SW480 (cell line): ENCODE results near the gene ENOSF1.
A peak's percentile ranks its signal among the peaks of the same experiment; 100 is the strongest.

Experiments
- DNase-seq: peaks from one replicate; pipeline ENCODE4 v3.0.0-alpha.2; 2016; ENCODE audit warnings: low spot score

ENOSF1 gene

DNA sequence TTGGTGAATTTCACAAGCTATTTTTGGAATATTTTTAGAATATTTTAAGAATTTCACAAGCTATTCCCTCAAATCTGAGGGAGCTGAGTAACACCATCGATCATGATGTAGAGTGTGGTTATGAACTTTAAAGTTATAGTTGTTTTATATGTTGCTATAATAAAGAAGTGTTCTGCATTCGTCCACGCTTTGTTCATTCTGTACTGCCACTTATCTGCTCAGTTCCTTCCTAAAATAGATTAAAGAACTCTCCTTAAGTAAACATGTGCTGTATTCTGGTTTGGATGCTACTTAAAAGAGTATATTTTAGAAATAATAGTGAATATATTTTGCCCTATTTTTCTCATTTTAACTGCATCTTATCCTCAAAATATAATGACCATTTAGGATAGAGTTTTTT, 39.1 kb downstream of the ENOSF1 start:
- no peak for DNase-seq

DNA sequence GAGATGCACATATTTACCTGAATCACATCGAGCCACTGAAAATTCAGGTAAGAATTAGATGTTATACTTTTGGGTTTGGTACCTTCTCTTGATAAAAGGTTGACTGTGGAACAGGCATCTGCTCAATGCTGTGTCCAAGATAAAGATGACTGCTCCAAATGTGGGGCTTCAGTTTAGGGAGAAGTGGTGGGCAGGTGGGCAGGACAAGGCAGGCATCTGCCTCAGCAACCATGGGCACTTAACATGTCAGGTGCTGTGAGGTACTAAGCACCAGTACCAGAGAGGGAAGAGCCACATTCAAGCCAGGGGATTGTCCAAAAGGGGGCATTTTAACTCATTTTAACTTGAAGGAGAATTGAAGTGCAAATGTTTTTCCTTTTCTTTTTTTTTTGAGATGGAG, 41.0 kb downstream of the ENOSF1 start:
- no peak for DNase-seq

- no peak for DNase-seq
Observed at GRCh38 chr18:670522-670921, 41.9 kb downstream of the ENOSF1 start.

GRCh38 chr18:669077-669476, 43.4 kb downstream of the ENOSF1 start:
- no peak for DNase-seq

DNA sequence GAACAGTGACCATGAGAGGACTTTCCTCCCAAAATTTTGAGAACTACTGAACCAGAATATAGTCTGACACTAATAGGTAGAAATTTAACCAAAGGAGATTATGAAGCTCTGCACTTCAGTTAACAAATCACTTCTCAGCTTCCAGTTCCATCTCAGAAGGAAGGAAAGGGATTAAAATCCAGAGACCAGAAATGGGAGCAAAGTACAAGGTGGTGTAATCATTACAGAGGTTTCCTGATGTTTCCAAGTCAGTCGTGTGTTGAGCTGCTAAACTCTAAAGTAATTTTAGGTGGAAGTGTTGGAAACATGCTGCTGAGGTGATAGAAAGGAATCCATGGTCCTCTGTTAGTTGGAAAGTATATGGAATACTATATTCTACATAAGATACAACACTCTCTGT, 44.2 kb downstream of the ENOSF1 start:
- DNase-seq, result no peak

GRCh38 chr18:666628-667027, 45.8 kb downstream of the ENOSF1 start:
- no peak for DNase-seq

GRCh38 chr18:666177-666576, 46.3 kb downstream of the ENOSF1 start:
- no peak for DNase-seq

DNA sequence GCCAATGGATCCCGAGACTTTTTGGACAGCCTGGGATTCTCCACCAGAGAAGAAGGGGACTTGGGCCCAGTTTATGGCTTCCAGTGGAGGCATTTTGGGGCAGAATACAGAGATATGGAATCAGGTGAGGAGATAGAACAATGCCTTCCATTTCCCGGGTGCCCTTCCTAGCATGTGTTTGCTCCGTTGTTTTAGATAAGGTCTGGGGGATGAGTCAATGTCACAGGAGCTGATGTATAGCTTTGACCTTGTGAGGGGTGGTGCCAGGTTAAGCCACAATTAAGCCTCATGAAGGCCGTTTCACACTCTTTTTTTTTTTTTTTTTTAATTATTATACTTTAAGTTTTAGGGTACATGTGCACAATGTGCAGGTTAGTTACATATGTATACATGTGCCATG, 50.2 kb downstream of the ENOSF1 start:
- no peak for DNase-seq

DNA sequence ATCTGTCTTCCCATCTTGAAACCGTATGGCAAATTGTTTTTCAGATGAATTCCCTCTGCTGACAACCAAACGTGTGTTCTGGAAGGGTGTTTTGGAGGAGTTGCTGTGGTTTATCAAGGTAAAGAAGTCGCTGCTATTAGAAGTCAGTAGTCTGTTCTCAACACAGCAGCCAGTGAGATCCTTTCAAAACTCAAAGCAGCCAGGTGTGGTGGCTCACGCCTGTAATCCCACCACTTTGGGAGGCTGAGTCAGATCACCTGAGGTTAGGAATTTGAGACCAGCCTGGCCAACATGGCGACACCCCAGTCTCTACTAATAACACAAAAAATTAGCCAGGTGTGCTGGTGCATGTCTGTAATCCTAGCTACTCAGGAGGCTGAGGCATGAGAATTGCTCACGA, 52.8 kb downstream of the ENOSF1 start:
- DNase-seq, result no peak

GRCh38 chr18:658947-659533, 53.4 kb downstream of the ENOSF1 start:
- no peak for DNase-seq

DNA sequence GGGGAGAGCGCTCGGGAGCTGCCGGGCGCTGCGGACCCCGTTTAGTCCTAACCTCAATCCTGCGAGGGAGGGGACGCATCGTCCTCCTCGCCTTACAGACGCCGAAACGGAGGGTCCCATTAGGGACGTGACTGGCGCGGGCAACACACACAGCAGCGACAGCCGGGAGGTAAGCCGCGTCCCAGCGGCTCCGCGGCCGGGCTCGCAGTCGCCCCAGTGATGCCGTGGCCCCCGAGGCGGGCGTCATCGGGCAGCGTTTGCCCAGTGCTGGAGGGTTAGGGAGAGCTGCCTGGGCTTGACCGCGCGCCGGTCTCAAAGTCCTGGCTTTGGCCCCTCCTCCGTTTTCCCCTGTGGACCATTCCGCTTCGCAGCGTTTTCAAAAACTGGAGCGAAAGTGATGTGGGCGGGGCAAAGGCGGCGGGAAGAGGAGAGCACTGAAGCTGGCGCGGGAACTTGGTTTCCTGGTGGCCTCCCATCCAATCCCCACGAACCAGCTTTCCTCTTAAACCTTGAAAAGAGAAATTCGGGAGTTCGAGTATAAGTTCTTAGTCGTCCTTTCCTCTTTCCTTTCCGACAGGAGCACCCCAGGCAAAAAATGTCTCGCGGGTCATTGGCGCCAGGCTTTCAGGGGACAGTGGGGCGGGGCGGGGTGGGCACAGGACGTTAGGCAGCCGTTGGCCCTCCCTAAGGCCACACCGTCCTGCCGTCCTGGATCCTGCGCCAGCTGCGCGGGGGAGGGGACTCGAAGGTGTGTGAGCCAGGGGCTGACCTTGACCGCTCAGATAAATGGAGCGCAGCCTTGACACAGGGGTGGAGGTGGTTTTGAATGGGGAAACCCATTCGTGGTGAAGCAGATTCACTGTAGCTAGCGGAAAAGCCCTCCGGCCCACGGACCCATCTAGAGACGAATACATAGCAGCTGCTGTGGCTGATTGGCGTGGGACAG, 54.2 kb downstream of the ENOSF1 start:
- DNase-seq, result peak; percentile 92

DNA sequence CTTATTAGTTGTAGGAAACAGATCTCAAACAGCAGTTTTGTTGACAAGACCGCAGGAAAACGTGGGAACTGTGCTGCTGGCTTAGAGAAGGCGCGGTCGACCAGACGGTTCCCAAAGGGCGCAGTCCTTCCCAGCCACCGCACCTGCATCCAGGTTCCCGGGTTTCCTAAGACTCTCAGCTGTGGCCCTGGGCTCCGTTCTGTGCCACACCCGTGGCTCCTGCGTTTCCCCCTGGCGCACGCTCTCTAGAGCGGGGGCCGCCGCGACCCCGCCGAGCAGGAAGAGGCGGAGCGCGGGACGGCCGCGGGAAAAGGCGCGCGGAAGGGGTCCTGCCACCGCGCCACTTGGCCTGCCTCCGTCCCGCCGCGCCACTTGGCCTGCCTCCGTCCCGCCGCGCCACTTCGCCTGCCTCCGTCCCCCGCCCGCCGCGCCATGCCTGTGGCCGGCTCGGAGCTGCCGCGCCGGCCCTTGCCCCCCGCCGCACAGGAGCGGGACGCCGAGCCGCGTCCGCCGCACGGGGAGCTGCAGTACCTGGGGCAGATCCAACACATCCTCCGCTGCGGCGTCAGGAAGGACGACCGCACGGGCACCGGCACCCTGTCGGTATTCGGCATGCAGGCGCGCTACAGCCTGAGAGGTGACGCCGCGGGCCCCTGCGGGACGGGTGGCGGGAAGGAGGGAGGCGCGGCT, 55.0 kb downstream of the ENOSF1 start, which contains the start of gene TYMS:
Gene TYMS, plus strand, starts transcription at position 343 of the 690 bp plus-strand sequence. Its CDS starts 90 bp downstream, at position 433.
- DNase-seq, result peak; percentile 89

DNA sequence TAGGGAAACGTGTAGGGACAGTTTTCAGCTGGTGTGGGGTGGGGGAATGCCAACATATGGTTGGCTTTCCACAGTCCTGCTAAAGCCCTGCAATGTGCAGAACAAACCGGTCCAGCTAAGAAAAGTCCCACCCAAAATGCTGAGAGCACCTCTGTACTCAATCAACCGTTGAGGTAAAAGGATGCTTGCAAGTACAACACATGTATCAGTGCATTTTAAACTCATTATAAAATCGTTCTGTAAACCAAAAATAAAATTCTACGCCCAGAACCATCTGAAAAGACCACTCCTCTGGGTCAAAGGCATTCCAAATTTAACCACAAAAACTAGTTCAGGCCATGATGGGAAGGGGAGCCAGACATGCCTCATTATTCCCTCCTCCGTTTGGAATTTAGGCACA, 57.0 kb downstream of the ENOSF1 start:
- DNase-seq, result no peak

DNA sequence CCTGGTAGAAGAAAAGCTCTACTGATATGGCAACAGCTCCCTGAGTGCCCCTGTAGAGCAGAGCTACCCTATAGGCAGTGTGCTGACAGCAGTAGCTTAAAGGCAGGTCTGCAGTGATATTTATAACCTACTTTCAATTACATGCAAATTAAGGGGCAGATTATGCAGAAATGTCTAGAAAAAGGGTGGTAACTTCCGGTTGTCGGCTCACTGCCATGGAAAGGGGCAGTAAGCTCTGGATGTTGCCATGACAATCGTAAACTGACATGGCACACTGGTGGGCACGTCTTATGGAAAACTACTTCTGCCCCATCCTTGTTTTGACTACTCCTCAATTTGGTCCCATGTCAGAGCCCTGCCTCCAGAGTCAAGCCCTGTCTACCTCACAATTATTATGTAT, 57.8 kb downstream of the ENOSF1 start:
- no peak for DNase-seq

DNA sequence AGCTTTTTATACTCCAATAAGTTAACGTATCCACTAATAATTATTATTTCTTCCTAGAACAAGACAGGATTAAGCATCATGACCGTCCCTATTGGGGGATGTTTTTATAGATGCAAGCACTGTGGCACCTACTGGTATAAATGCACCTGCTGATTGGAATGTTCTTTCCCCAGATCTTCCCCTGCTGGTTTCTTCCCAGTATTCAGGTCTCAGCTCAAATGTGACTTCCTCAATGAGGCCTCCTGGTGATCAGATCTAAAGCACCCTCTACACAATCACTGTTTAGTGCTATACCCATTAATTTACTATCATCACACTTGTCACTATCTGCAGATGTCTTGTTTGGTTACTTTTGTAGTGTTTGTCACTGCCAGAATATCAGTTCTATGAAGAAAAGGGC, 58.9 kb downstream of the ENOSF1 start:
- DNase-seq, result no peak

DNA sequence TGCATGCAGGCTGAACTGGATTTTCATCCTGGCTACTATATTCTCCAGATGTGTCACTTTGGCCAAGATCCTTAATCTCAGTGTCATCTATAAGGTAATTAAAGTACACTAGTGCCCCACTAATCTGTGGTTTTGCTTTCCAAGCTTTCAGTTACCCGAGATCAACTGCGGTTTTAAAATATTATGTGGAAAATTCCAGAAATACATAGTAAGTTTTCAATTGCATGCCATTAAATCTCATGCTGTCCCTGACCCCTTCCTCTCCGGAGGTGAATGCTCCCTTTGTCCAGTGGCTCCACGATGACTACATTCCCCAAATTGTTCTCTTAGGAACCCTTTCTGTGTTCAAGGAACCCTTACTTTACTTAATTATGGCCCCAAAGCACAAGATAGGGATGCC, 60.3 kb downstream of the ENOSF1 start:
- peak; percentile 29 for DNase-seq

DNA sequence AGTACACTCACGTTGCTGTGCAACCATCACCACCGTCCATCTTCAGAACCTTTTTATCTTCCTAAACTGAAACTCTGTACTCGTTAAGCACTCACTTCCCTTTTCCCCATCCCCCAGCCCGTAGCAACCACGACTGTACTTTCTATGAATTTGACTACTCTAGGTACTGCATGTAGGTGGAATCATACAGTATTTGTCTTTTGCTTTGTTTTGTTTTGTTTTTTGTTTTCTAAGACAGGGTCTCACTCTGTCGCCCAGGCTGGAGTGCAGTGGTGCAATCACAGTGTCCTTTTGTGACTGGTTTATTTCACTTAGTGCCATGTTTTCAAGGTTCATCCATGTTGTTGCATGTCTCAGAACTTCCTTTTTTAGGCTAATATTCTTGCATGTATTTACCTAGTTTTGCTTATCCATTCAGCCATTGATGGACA, 62.0 kb downstream of the ENOSF1 start:
- no peak for DNase-seq

- DNase-seq, result no peak
Observed at GRCh38 chr18:649341-649740, 63.1 kb downstream of the ENOSF1 start.

GRCh38 chr18:647304-647703, 65.1 kb downstream of the ENOSF1 start:
- DNase-seq, result no peak

- no peak for DNase-seq
Observed at GRCh38 chr18:644395-645004, 67.9 kb downstream of the ENOSF1 start.

GRCh38 chr18:641224-641623, 71.2 kb downstream of the ENOSF1 start:
- DNase-seq, result no peak

GRCh38 chr18:635171-635570, 77.3 kb downstream of the ENOSF1 start:
- no peak for DNase-seq
